Uterus (tissue), 4 donors: Measurements from ENCODE around the gene SLCO3A1. TPM values are rescaled to one million over a fixed set of nuclear protein-coding genes. Genes with fewer than 3 reads are reported as not detected.

Experiments used
- DNase-seq, 2 donors: peaks; one replicate each; pipeline ENCODE4 v3.0.0-alpha.2; 2019 to 2020
- H3K27ac ChIP-seq, 2 donors: fragments of 200-600 bp; sonication (generic); 1 replicate in 1 of 2; 2 replicates in 1 of 2; pipeline ENCODE4 v1.5.1; 2016 to 2018
- H3K27me3 ChIP-seq, 2 donors: fragments of 200-600 bp; sonication (generic); one replicate each; pipeline ENCODE4 v1.5.1; 2018 to 2019; ENCODE audit warnings: control low read depth in 1 of 2
- H3K36me3 ChIP-seq, 2 donors: fragments of 200-600 bp; sonication (generic); one replicate each; pipeline ENCODE4 v1.5.1; 2019; ENCODE audit warnings: control low read depth in 1 of 2
- H3K4me1 ChIP-seq, 2 donors: fragments of 200-600 bp; sonication (generic); one replicate each; pipeline ENCODE4 v1.5.1; 2018 to 2019; ENCODE audit warnings: control low read depth in 1 of 2
- H3K4me3 ChIP-seq, 2 donors: fragments of 200-600 bp; sonication (generic); 1 replicate in 1 of 2; 2 replicates in 1 of 2; pipeline ENCODE4 v1.5.1; 2018 to 2019; ENCODE audit warnings: mild to moderate bottlenecking in 1 of 2
- H3K9me3 ChIP-seq, 2 donors: fragments of 200-600 bp; sonication (generic); one replicate each; pipeline ENCODE4 v1.5.1; 2019; ENCODE audit warnings: control low read depth in 1 of 2
- POLR2A ChIP-seq, 2 donors: fragments of 450-650 bp; IDR thresholded peaks; one replicate each; pipeline ENCODE4 v1.6.1; 2016; ENCODE audit warnings: antibody characterized with exemption in 2 of 2, mild to moderate bottlenecking in 1 of 2, moderate library complexity in 1 of 2
- intact Hi-C: fragments of 100-400 bp; cut with DNase I; formaldehyde crosslinking; loops from one replicate; pipeline ENCODE4 v1.15.1; 2023; ENCODE audit warnings: low total_unique reads
- total RNA-seq, 4 donors: library from RNA; depleted of rRNA in 3 of 4; stranded (reverse); fragments of >200 nt in 3 of 4; gene quantifications; one replicate each; pipeline versions ENCODE4 v1.1.0 to v1.2.4, GENCODE V29; 2014 to 2023
- TF ChIP-seq, protein P1 (sequence below), 4 experiments: fragments of 200-600 bp in 2 of 4; fragments of 450-650 bp in 2 of 4; sonication (generic) in 2 of 4; IDR thresholded peaks; one replicate each; pipeline ENCODE4 v1.5.1; 2016 to 2019; ENCODE audit warnings: antibody characterized with exemption in 4 of 4, mild to moderate bottlenecking in 2 of 4, moderate library complexity in 1 of 4
- donor health status: DM: yes; HTN: yes; CAD: no.

Gene SLCO3A1
- total RNA-seq, 4 donors from 2014 or later: 4.4 to 26.1 (median 9.5) TPM

- no peak overlapping the region for H3K27ac ChIP-seq
- no peak for TF ChIP-seq POLR2A (IDR thresholded peaks at IDR 0.05)
- TF ChIP-seq, protein P1, sequence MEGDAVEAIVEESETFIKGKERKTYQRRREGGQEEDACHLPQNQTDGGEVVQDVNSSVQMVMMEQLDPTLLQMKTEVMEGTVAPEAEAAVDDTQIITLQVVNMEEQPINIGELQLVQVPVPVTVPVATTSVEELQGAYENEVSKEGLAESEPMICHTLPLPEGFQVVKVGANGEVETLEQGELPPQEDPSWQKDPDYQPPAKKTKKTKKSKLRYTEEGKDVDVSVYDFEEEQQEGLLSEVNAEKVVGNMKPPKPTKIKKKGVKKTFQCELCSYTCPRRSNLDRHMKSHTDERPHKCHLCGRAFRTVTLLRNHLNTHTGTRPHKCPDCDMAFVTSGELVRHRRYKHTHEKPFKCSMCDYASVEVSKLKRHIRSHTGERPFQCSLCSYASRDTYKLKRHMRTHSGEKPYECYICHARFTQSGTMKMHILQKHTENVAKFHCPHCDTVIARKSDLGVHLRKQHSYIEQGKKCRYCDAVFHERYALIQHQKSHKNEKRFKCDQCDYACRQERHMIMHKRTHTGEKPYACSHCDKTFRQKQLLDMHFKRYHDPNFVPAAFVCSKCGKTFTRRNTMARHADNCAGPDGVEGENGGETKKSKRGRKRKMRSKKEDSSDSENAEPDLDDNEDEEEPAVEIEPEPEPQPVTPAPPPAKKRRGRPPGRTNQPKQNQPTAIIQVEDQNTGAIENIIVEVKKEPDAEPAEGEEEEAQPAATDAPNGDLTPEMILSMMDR (IDR thresholded peaks at IDR 0.05): no peak
- no peaks in the 10 kb centered on the region for H3K27me3 ChIP-seq
Observed at GRCh38 chr15:92187975-92188374, 334.5 kb downstream of the SLCO3A1 start.

GRCh38 chr15:92189166-92189565 lies 335.7 kb downstream of the SLCO3A1 start:
- H3K9me3 ChIP-seq: no peaks in the 10 kb centered on the region
- no peaks in the 10 kb centered on the region for H3K27me3 ChIP-seq
- no peak overlapping the region for H3K27ac ChIP-seq
- intact Hi-C loops: no loop called here
- H3K4me1 ChIP-seq: no peaks in the 10 kb centered on the region
- DNase-seq: no peak
- H3K36me3 ChIP-seq: no peaks in the 10 kb centered on the region
- TF ChIP-seq, protein P1 (IDR thresholded peaks at IDR 0.05): no peak
- no peak for TF ChIP-seq POLR2A (IDR thresholded peaks at IDR 0.05)
- H3K4me3 ChIP-seq: no peak overlapping the region

More at GRCh38 chr15:92187975-92188374, 334.5 kb downstream of the SLCO3A1 start:
- Histone ChIP-seq H3K4me1 (no peaks in the 10 kb centered on the region), H3K36me3 (no peaks in the 10 kb centered on the region), H3K4me3 (no peak overlapping the region), H3K9me3 (no peaks in the 10 kb centered on the region)
- no peak for DNase-seq
- intact Hi-C loops: no loop called here

DNA sequence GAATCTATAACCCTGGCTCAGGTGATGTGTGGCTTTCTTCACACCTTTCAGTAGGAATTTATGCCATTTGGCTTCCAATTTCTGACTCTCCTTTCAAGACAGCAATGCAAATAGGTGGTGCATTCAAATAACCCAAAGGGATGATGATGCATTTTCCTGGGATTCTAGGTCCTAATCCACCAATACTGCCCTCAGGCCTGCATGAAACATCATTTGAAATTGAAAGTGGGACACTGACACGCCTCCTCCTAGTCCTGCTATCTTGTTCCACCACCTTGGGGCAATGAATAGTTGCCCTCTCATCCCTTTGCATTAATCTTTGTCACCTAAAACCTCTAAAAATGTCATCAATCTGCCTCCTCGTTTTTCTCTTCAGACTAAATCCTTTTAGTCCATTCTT lies 341.7 kb downstream of the SLCO3A1 start:
- intact Hi-C loops: no loop called here

GRCh38 chr15:92196342-92196741 lies 342.8 kb downstream of the SLCO3A1 start:
- no peaks in the 10 kb centered on the region for H3K4me1 ChIP-seq
- no peak overlapping the region for H3K4me3 ChIP-seq
- no peak overlapping the region for H3K27ac ChIP-seq
- no peaks in the 10 kb centered on the region for H3K36me3 ChIP-seq
- intact Hi-C loops: no loop called here
- DNase-seq: no peak
- no peaks in the 10 kb centered on the region for H3K9me3 ChIP-seq
- H3K27me3 ChIP-seq: no peaks in the 10 kb centered on the region
- TF ChIP-seq, protein P1 (IDR thresholded peaks at IDR 0.05): no peak
- TF ChIP-seq POLR2A (IDR thresholded peaks at IDR 0.05): no peak

More for the DNA sequence above, 341.7 kb downstream of the SLCO3A1 start:
- Histone ChIP-seq H3K36me3 (no peaks in the 10 kb centered on the region), H3K9me3 (no peaks in the 10 kb centered on the region), H3K27me3 (no peaks in the 10 kb centered on the region), H3K27ac (no peak overlapping the region), H3K4me3 (no peak overlapping the region), H3K4me1 (no peaks in the 10 kb centered on the region)
- TF ChIP-seq POLR2A (IDR thresholded peaks at IDR 0.05): no peak
- TF ChIP-seq, protein P1 (IDR thresholded peaks at IDR 0.05): no peak
- no peak for DNase-seq

DNA sequence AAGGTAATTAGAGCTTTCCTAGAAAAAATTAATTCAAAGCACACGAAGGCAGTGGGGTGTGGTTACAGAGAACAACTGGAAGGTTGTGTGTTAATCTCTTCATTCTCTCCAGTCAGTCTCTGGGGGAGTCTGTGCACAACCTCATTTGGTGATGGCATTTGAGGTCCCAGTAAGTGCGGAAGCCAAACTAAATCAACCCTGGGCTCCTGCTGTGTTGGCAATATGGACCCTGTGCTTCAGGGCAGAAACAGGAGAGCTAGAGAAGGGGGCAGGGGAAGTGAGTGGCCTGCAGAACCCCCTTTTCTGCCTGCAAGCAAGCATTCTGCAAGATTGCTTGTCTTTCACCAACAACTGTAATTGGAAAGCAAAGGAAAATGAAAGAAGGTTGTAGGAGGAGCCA lies 344.2 kb downstream of the SLCO3A1 start:
- H3K27ac ChIP-seq: no peak overlapping the region
- no peaks in the 10 kb centered on the region for H3K27me3 ChIP-seq
- H3K36me3 ChIP-seq: no peaks in the 10 kb centered on the region
- no peak overlapping the region for H3K4me3 ChIP-seq
- no peaks in the 10 kb centered on the region for H3K4me1 ChIP-seq
- H3K9me3 ChIP-seq: no peaks in the 10 kb centered on the region
- TF ChIP-seq POLR2A (IDR thresholded peaks at IDR 0.05): no peak
- TF ChIP-seq, protein P1 (IDR thresholded peaks at IDR 0.05): no peak
- intact Hi-C loops: no loop called here
- no peak for DNase-seq
